GM23338 (cell line): Measurements from ENCODE around the gene GPR42.

ENCODE experiments used
- CTCF ChIP-seq, 2 experiments: fragments of 200-600 bp in 1 of 2; sonication (generic) in 1 of 2; conservative IDR thresholded peaks; 2 replicates each; pipeline versions ENCODE4 v1.5.1 to v1.6.1; 2016 to 2017; ENCODE audit warnings: antibody characterized with exemption in 2 of 2, low read depth in 2 of 2, mild to moderate bottlenecking in 2 of 2, moderate library complexity in 1 of 2
- ETS1 ChIP-seq: IDR thresholded peaks from 2 replicates; pipeline ENCODE4 v1.6.1; 2016; ENCODE audit warnings: antibody characterized with exemption

- TF ChIP-seq CTCF (conservative IDR thresholded peaks at IDR 0.05; ENCODE audit: low read depth in 2 of 2) (no peak), ETS1 (no peak)
Observed at GRCh38 chr19:35410487-35410886, 39.6 kb downstream of the GPR42 start.
